ENCODE measurements around the gene RASA1.

DNA sequence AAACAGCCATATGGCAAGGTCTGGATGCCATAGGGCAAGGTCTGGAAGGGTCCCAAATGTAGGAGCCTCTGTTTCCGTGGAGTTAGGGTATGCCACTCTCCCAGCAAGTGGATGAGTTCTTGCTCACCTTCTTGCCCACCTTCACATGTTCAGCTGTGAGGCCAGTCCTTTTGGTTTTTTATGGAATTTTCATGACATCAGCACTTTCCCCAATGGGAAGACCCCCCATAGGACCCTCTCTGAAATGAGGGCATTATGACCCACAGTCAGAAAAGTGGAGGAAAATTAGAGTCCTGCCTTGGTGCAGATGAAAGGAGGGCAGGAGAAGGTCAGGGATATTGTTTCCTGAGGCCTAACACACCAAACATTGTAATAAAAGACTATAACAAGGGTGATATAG lies 53.9 kb downstream of the RASA1 start:
- TF ChIP-seq POLR2A (IDR thresholded peaks at IDR 0.05; ENCODE audit: low read length), result no peak
- no peak for TF ChIP-seq GATA1 (IDR thresholded peaks at IDR 0.05; ENCODE audit: low read depth, low read length)

Measured in erythroblast (primary cell).